Activated T-helper 2 cell treated with anti-CD3 and anti-CD28 coated beads, Interferon-gamma antibody, Interleukin-2, Interleukin-4, amounts not matched to agents 10 μg/mL and 5 μg/mL and 100 μg/mL, durations not matched to agents 14 hours and 24 hours and 36 hours (primary cell): Measurements from ENCODE around the gene SCN10A. TPM values are rescaled to one million over a fixed set of nuclear protein-coding genes. Genes with fewer than 3 reads are reported as not detected.

ENCODE experiments used
- DNase-seq: peaks from one replicate; pipeline ENCODE4 v3.0.0; 2021; ENCODE audit warnings: low spot score
- H3K27ac Mint-ChIP-seq: one replicate; pipeline ENCODE4 v1.8.0; 2021; ENCODE audit warnings: mixed read lengths
- H3K27me3 Mint-ChIP-seq: one replicate; pipeline ENCODE4 v1.8.0; 2021; ENCODE audit warnings: low read depth, mixed read lengths
- H3K36me3 Mint-ChIP-seq: one replicate; pipeline ENCODE4 v1.8.0; 2021; ENCODE audit warnings: low read depth, mixed read lengths
- H3K4me1 Mint-ChIP-seq: one replicate; pipeline ENCODE4 v1.8.0; 2021; ENCODE audit warnings: low read depth, mixed read lengths
- H3K4me3 Mint-ChIP-seq: one replicate; pipeline ENCODE4 v1.8.0; 2021; ENCODE audit warnings: low read depth, mild to moderate bottlenecking, moderate library complexity, mixed read lengths
- H3K9me3 Mint-ChIP-seq: one replicate; pipeline ENCODE4 v1.8.0; 2021; ENCODE audit warnings: mixed read lengths
- intact Hi-C: fragments of 100-400 bp; cut with micrococcal nuclease; formaldehyde crosslinking; loops from one replicate; pipeline ENCODE4 v1.15.1; 2023
- total RNA-seq: library from RNA; stranded (reverse); gene quantifications from 2 replicates; pipeline ENCODE4 v1.2.3, GENCODE V29; 2022

Gene SCN10A
- total RNA-seq, 1 donor from 2014 or later: not detected

DNA sequence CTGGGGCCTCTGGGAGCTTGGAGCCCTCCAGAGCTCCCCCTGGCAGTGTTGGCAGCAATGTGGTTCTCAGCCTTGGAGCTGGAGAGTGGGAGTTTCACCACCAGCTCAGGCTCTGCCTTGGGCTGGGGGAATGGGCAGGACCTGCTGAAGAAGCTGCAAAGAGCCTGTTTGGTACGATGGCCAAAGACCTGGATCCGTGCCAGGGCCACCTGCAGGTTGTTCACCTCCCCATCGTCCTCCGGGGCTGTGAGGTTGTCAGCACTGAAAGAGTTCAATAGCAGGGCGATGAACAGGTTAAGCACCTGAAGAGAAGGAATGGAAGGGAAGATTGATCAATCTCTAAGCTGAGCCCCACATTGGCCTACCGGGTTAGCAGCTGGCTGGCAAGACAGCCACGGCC is 89.3 kb downstream of the SCN10A start:
- H3K27ac Mint-ChIP-seq: no peak overlapping the region
- peaks cover 3% of the 10 kb centered on the region for H3K27me3 Mint-ChIP-seq
- H3K4me3 Mint-ChIP-seq: no peak overlapping the region
- DNase-seq: no peak
- no peaks in the 10 kb centered on the region for H3K9me3 Mint-ChIP-seq
- no peaks in the 10 kb centered on the region for H3K36me3 Mint-ChIP-seq
- no peaks in the 10 kb centered on the region for H3K4me1 Mint-ChIP-seq
- intact Hi-C loops: no loop called here

DNA sequence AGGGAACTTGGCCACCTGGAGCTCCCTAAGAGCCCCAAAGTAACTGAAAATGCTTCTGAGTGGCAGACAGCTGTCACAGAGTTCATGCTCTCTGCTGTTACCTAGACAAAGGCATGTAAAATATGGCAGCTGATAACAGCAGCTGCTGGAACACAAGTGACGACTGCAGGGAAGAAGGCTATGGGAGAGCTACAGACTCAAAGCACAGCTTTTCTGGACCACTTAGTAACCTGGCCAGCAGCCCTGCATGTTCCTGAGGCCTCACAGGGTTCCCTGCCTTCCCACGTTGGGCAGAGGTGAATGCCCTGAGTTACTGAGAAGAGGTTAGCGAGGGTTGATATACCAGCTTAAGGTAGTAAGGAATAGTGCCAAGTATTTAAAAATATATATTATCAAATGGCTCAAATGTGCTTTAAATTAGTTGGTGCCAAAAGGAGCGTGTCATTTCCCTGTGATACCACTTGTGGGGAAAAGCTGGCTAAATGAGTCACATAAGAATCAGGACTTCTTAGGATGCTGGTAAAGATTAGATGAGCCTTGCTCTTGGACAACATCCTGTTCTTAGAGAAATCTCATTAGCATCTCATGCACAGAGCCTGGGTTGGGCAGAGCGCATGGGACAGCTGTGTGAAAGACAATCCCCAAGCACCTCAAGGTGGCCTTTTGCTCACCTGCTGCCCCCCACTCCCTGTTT is 90.1 kb downstream of the SCN10A start:
- intact Hi-C loops: no loop called here
- H3K4me1 Mint-ChIP-seq: no peaks in the 10 kb centered on the region
- H3K36me3 Mint-ChIP-seq: no peaks in the 10 kb centered on the region
- peaks cover 3% of the 10 kb centered on the region for H3K27me3 Mint-ChIP-seq
- no peak overlapping the region for H3K4me3 Mint-ChIP-seq
- no peak overlapping the region for H3K27ac Mint-ChIP-seq
- DNase-seq: no peak
- H3K9me3 Mint-ChIP-seq: no peaks in the 10 kb centered on the region

DNA sequence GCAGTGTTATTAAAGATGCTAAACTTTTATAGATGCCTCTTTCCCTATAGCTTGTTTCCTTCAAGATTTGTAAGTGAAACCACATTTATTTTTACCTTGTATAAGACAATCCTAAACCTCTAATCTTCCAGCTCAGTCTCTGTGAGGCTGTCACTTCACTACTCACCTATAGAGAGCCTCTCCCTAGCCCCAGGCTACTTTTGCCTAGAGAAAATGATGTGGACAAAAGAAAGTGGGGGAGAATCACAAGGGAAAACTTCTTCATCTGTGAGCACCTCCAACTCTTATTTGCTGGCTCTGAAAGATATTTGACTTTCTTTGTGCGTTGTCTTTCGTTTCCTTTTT is 91.7 kb downstream of the SCN10A start:
- Mint-ChIP-seq H3K4me3 (no peak overlapping the region), H3K27ac (no peak overlapping the region), H3K9me3 (no peaks in the 10 kb centered on the region), H3K4me1 (no peaks in the 10 kb centered on the region), H3K27me3 (no peaks in the 10 kb centered on the region), H3K36me3 (no peaks in the 10 kb centered on the region)
- intact Hi-C loops: no loop called here
- no peak for DNase-seq

- Mint-ChIP-seq H3K27me3 (no peaks in the 10 kb centered on the region), H3K4me3 (no peak overlapping the region), H3K36me3 (no peaks in the 10 kb centered on the region), H3K4me1 (no peaks in the 10 kb centered on the region), H3K27ac (no peak overlapping the region), H3K9me3 (no peaks in the 10 kb centered on the region)
- DNase-seq: no peak
- intact Hi-C loops: no loop called here
Observed at GRCh38 chr3:38723569-38724391, 92.2 kb downstream of the SCN10A start.

DNA sequence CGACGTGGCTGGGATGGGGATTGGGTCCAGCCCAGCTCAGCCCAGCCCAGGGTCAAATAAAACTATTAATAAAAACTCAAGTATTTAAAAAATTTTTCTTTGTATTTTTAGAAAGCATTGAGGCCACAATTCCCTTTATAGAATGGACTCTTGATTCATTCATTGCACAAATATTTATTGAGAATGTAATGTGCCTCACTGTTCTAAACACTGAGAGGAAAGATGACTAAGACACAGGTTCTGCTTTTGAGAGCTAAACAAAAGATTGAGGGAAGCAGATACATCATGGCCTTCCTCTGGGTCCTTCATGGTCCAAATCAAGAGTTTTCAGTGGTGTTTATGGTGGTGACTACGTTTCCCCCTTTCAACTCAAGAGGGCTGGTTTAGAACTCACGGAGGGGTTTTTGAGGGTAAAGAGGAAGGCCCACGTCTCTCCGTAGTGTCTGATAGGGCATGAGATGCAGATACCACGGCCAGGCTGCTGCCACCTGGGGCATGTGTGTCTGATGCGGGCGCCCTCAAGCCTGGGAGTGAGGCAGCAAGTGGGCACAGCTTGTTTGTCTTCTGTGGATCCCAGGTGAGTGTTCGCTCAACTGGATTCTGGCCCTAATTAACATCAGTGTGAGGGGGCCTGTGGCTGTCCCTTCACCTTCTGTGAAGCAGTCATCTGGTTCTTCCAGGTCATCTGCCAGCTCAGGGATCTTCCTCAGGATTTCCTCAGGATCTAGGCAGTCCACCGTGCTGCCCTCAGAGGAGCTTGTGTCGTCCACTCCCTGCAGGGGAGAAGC is 93.0 kb downstream of the SCN10A start:
- H3K4me1 Mint-ChIP-seq: no peaks in the 10 kb centered on the region
- no peaks in the 10 kb centered on the region for H3K9me3 Mint-ChIP-seq
- H3K27me3 Mint-ChIP-seq: no peaks in the 10 kb centered on the region
- no peaks in the 10 kb centered on the region for H3K36me3 Mint-ChIP-seq
- H3K4me3 Mint-ChIP-seq: no peak overlapping the region
- H3K27ac Mint-ChIP-seq: no peak overlapping the region
- intact Hi-C loops: no loop called here
- no peak for DNase-seq

DNA sequence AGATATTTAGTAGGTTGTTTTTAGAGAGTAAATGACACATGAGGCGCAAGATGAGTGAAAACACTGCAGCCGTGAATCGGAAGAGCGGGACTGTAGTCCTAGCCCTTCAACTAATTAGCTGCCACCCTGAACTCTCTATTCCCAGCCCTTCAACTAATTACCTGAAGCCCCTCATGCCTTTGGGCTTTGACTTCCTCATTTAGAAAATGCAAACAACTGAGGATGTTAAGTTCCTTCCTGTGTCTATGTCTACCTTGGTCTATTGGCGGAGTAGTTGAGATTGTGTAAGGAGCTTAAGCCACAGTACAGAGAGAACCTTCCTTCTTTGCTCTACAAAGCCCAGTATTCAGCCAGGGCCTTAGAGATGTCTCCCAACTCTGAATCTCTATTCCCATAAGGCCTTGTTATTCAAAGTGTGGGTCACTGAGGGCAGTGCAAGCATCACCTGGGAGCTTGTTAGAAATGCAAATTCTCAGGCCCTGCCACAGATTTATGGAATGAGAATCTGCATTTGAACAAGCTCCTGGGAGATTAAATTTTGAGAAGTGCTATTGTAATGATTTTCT is 94.7 kb downstream of the SCN10A start:
- Mint-ChIP-seq H3K4me3 (no peak overlapping the region), H3K9me3 (no peaks in the 10 kb centered on the region), H3K4me1 (no peaks in the 10 kb centered on the region), H3K27ac (no peak overlapping the region), H3K27me3 (no peaks in the 10 kb centered on the region), H3K36me3 (no peaks in the 10 kb centered on the region)
- intact Hi-C loops: no loop called here
- DNase-seq: no peak

DNA sequence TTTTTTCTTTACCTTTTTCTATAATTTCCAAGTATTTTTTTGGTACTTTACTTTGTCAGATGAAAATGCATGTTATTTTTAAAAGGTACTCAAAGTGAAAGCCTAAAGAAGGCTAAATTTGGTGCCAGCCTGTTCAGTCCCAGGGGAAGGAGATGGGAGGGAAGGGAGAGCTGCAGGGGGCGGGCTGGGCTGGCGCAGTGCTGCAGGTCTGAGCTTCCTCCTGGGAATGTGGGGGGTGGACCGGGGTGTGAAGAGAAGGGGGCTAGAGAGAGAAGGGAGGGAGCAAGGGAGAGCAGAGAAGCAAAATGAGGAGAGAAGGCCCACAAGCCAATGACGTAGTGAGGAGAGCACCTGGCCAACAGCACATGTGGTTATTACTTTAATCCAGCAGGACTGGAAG is 95.6 kb downstream of the SCN10A start:
- Mint-ChIP-seq H3K36me3 (no peaks in the 10 kb centered on the region), H3K27me3 (no peaks in the 10 kb centered on the region), H3K4me3 (no peak overlapping the region), H3K27ac (no peak overlapping the region), H3K9me3 (no peaks in the 10 kb centered on the region), H3K4me1 (no peaks in the 10 kb centered on the region)
- no peak for DNase-seq
- intact Hi-C loops: no loop called here

DNA sequence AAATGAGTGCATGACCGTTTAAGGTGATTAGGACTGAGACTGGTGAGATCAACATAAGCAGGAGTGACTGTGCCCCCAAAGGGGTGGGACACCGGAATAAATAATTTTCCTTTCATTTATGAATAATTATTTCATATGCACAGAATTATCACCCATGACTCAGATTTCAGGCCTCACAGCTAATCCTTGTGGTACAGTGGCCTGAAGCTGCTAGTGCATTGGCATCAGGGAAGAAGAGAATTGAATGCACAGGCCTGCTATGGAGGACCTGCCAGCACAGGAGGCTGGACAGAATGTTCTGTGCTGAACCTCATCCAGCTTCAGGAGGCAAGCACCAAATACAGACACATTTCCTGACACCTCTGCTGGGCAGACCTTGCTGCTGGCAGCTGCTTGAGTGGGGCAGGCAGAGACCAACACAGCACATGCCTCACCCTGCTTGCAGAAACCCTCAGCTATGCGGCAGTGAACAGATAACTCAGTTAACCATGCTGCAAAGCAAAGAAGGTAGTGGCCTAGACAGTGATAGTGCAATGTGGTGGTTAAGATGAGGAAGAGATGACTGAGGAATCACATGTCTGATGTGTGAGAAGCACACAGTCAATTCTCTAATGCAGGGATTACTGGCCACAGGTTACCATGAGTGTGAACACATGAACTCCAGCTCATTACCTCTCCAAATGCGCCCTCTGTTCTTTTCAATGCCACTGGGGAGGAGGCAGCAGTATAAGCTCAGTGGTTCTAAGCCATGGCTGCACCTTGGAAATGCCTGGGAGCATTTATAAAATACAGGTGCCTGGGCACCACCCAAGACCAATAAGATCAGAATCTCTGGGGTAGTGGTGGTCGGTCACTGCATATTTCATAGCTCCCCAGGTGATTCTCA is 98.4 kb downstream of the SCN10A start:
- intact Hi-C loops: no loop called here
- no peak for DNase-seq
- Mint-ChIP-seq H3K27ac (no peak overlapping the region), H3K4me1 (no peaks in the 10 kb centered on the region), H3K9me3 (no peaks in the 10 kb centered on the region), H3K27me3 (no peaks in the 10 kb centered on the region), H3K4me3 (no peak overlapping the region), H3K36me3 (no peaks in the 10 kb centered on the region)

DNA sequence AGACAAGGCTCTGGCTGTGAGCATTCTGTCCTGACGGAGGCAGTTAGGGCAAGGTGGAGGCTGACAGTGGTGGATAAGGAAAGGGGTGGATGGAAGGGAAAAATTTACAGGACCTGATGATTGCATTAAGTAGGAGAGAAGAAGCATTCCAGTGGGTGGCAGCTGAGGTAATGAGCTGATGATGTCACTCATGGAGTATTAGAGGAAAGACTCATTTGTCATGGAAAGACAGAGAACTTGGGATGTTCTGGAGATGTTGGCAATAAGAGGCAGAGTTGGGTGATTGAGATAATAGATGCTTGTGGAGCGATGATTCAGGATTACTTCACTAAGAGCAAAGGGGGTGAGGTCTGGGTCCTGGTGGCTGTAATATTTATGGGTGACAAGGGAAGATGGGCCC is 102.9 kb downstream of the SCN10A start:
- no peaks in the 10 kb centered on the region for H3K4me1 Mint-ChIP-seq
- H3K4me3 Mint-ChIP-seq: no peak overlapping the region
- DNase-seq: no peak
- no peaks in the 10 kb centered on the region for H3K36me3 Mint-ChIP-seq
- peaks cover 2% of the 10 kb centered on the region for H3K27me3 Mint-ChIP-seq
- H3K9me3 Mint-ChIP-seq: no peaks in the 10 kb centered on the region
- H3K27ac Mint-ChIP-seq: no peak overlapping the region
- intact Hi-C loops: no loop called here

DNA sequence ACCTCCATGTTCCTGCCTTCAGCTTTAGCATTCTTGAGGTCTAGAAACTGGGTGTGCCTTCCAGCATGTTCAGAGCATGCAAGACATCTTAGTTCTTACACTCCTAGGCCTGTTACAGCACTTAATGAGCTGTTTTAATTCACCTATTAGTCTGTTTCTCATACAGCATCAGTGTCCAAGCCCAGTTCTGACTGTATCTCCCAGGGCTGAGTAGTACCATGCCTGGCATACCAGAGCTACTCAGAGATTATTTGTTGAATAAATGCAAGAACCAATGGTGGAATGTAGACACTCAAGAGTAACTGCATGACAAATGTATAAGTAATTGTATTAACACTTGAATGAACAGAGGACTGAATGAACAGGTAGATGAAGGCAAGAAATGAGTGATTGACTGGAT is 104.7 kb downstream of the SCN10A start:
- Mint-ChIP-seq H3K27me3 (peaks cover 2% of the 10 kb centered on the region), H3K4me1 (no peaks in the 10 kb centered on the region), H3K36me3 (no peaks in the 10 kb centered on the region), H3K27ac (no peak overlapping the region), H3K9me3 (no peaks in the 10 kb centered on the region), H3K4me3 (no peak overlapping the region)
- intact Hi-C loops: no loop called here
- DNase-seq: no peak

GRCh38 chr3:38707730-38708129 is 108.3 kb downstream of the SCN10A start:
- no peaks in the 10 kb centered on the region for H3K36me3 Mint-ChIP-seq
- H3K9me3 Mint-ChIP-seq: no peaks in the 10 kb centered on the region
- H3K27ac Mint-ChIP-seq: no peak overlapping the region
- H3K4me3 Mint-ChIP-seq: no peak overlapping the region
- intact Hi-C loops: no loop called here
- no peaks in the 10 kb centered on the region for H3K4me1 Mint-ChIP-seq
- peaks cover 2% of the 10 kb centered on the region for H3K27me3 Mint-ChIP-seq
- no peak for DNase-seq

DNA sequence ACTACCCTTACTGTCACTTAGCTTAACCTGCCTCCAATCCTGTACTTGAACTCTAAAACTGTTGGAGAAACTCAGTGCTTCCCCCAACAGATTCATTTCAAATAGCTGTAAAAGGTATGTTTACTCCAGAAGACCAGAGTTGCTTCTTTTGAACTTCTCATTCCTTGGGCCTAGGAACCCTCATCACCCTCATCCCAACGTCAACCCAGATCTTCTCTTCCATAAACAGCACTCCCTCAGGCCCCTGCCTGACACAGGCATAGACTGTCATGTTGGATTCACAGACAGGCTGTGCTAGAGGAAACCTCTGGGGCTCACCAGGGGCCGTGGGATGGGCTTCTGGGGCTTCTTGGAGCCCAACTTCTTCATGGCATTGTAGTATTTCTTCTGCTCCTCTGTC is 109.1 kb downstream of the SCN10A start:
- no peak for DNase-seq

More for the DNA sequence above, 109.1 kb downstream of the SCN10A start:
- H3K36me3 Mint-ChIP-seq: no peaks in the 10 kb centered on the region
- intact Hi-C loops: no loop called here
- no peaks in the 10 kb centered on the region for H3K4me1 Mint-ChIP-seq
- H3K9me3 Mint-ChIP-seq: no peaks in the 10 kb centered on the region
- H3K4me3 Mint-ChIP-seq: no peak overlapping the region
- peaks cover 2% of the 10 kb centered on the region for H3K27me3 Mint-ChIP-seq
- H3K27ac Mint-ChIP-seq: no peak overlapping the region
